Astrocyte of the hippocampus (primary cell): ENCODE data around the gene PPFIA4.
"Not testable (repeated sequence)": the region's sequence is repeated elsewhere in the genome, so short reads cannot be mapped to it uniquely, and the experiment has no call there.

Experiments
- DNase-seq: peaks from one replicate; pipeline ENCODE4 v3.0.0; 2011; ENCODE audit warnings: low read depth, low spot score

PPFIA4 gene

GRCh38 chr1:203026031-203026665 is at the start of gene PPFIA4:
Gene PPFIA4 (plus strand): TSS chr1:203026491. CDS start chr1:203039009, 12,518 bp downstream.
- DNase-seq, result peak; percentile 93

DNA sequence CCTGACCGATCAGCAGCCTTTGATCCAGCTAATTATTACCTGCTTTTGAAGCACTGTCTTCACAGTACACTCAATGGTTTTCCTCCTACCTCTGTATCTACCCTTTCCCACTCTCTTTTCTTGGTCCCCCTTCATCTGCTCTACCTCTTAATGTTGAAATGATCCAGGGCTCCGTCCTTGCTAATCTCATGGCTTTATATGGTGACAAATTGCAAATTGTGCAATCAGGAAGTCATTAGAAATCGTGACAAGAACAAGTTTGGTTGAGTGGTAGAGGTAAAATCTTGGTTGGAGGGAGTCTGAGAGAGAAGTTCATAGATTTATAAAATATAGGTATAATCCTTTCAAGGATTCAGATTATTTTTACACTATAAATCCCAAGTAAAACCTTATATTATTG is 49.7 kb upstream of the PPFIA4 start:
- no peak for DNase-seq

DNA sequence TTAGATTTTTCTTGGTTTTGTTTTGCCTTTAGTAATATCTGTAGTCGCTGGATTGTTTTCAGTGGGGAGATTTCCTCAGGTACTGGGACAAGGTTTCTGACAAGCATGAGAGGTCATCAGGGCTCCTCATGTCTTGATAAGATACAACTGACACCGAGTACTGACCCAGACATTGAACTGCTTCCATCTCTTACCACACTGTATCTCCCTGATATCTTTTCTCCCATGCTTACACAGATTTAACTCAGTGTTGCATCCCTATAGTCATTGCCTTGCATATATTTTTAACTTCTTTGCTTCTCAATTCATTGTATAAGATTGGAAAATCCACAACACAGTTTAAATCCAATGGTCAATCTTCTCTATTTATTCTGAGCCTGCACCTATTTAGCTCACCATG is 46.8 kb upstream of the PPFIA4 start:
- no peak for DNase-seq

DNA sequence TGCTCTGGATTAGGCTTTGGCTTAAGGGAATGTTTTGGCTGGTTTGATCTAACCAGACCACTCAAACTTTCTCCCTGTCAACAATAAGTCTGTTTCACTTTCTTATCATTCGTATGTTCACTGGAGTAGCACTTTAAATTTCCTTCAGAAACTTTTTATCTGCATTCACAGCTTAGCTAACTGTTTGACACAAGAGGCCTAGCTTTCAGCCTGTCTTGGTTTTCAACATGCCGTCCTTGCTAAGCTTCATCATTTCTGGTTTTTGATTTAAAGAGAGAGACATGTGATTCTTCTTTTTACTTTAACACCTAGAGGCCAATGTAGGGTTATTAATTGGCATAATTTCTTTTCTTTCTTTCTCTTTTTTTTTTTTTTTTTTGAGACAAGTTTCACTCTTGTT is 44.4 kb upstream of the PPFIA4 start:
- no peak for DNase-seq

DNA sequence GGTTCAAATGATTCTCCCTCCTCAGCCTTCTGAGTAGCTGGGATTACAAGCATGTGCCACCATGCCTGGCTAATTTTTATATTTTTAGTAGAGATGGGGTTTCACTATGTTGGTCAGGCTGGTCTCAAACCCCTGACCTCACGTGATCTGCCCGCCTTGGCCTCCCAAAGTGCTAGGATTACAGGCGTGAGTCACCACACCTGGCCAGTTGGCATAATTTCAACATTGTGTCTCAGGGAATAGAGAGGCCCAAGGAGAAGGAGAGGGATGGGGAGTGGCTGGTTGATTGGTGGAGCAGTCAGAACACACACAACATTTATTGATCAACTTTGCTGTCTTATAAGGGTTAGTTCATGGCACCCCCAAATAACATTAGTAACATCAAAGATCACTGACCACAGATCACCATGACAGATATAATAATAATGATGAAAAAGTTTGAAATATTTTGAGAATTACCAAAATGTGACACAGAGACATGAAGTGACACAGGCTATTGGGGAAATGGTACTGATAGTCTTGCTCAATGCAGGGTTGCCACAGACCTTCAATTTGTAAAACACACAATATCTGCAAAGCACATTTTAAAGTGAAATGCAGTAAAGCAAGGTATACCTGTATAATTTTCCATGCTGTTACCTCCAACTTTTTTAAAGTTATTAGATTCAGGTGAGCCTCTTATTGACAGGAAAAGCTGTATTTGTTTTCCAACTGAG is 43.4 kb upstream of the PPFIA4 start:
- no peak for DNase-seq

DNA sequence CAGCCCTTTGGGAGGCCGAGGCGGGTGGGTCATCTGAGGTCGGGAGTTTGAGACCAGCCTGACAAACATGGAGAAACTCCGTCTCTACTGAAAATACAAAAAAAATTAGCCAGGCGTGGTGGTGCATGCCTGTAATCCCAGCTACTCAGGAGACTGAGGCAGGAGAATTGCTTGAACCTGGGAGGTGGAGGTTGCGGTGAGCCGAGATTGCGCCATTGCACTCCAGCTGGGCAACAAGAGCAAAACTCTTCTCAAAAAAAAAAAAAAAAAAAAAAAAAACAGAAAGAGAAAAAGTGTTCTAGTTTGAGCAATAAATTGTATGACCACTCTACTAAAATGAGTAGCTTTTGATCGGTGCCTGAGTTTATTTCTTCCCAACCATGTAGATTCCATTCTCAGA is 40.2 kb upstream of the PPFIA4 start:
- not testable (repeated sequence) for DNase-seq

DNA sequence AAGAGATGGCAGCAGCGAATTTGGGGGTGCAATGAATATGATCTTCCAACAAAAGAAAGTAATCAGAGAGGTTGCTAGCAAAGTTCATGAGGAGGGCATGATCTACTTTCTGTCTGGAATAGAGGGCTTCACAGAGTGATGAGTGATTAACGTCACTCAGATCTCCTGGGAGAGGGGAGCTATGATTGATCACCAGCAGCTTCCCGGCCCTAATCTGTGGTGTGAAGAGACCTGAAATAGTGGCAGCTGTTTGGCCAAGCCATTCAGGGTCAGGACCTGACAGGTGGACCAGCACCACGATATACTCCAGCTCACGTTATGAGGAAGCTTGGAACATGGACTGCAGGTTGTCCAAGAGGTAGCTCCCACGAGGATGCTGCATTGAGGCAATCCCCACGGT is 39.0 kb upstream of the PPFIA4 start:
- DNase-seq, result no peak

DNA sequence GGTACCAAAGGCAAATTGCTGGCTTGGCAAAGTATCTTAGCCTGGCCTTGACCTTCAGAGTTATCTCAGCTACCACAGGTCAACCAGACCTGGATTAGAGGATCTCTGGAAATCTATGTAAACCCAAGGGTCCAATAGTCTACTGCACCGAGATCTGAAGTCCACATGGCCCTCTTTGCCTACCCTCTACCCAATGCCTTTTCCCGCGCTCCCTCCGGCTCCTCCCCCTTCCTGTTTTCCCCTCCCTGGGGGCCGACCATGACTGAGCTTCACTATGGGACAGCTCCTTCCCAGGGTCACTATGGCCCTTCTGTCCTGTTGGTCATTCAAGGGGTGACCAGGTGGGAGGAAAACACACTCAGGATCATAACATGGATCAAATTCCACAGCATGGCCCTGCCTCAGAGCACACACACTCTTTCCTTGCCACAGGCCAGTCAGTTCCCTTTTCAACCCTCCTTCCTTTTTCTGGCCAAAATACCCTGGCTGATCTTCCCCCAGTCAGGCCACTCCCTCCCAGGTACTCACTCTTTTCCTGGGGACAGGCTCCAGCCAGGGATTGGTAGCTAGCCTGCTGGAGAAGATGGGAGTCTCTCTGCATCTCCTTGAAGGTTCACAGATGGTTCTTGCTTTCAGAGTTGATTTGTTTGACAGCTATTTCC is 38.2 kb upstream of the PPFIA4 start:
- DNase-seq, result no peak

DNA sequence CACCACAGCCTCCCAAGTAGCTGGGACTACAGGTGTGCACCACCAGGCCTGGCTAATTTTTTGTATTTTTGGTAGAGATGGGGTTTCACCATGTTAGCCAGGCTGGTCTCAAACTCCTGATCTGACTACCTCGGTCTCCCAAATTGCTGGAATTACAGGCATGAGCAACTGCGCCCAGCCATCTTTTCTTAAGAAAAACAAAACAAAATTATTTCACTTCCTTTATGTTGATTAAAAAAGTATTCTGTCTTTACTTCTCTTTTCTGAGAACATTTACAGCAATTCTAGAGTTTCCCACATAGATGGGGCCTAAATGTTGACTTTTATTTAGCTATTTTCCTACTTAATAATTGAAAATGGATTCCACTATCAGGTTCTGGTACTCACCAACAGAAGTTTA is 36.4 kb upstream of the PPFIA4 start:
- no peak for DNase-seq

GRCh38 chr1:202991112-202991511 is 35.2 kb upstream of the PPFIA4 start:
- no peak for DNase-seq

- no peak for DNase-seq
Measured at GRCh38 chr1:202994756-202995155, 31.5 kb upstream of the PPFIA4 start.

DNA sequence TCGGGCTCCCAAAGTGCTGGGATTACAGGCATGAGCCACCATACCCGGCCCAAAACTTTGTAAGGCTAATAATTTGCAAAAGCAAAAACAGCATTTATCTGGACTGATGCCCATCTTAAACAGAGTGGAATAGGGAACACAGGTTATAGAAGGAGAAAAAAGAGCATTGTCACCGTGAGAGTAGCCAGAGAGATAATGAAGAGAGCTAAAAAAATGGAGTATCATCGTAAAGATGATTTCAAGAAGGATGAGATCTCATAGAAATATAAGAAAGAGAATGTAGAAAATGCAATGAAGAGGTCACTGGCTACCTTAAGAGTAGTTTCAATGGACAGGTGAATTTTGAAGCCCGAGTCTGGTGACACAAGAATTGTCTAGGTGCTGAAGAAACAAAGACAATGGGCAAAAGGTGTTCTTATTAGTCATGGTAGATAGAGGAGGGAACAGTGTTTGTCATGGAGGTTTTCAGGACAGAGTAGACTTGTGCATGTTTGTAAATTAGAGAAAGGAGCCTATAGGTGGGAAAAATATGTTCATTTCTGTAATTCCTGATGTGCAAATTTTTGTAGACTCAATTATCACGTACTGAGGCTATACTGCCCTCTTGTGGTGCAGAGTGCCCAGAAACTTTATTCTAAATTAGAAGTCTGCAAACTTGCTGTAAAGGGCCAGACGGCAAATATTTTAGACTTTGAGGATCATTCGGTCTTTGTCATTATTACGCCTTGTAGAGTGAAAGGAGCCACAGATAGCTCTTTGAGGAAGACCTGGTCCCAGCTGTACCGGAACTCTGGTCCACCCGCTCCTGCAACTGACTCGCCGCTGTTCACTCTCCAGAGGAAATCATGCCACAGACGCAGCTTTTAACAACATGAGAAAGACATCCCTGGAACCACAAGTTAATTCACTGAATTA is 27.2 kb upstream of the PPFIA4 start:
- peak; percentile 72 for DNase-seq

- DNase-seq, result no peak
Measured at GRCh38 chr1:203000217-203000944, 25.9 kb upstream of the PPFIA4 start.

DNA sequence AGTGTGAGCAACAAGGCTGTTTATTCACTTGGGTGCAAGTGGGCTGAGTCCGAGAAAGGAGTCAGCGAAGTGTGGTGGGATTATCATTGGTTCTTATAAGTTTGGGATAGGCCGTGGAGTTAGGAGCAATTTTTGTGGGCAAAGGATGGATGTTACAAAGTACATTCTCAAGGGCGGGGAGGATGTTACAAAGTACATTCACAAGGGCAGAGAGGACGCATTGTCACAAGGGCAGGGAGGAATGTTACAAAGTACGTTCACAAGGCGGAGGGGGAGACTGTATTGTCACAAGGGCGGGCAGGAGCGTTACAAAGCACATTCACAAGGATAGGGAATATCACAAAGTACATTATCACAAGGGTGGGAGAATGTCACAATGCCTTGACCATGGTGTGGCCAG is 24.3 kb upstream of the PPFIA4 start:
- no peak for DNase-seq

- DNase-seq, result no peak
Measured at GRCh38 chr1:203002951-203003350, 23.3 kb upstream of the PPFIA4 start.

- DNase-seq, result not testable (repeated sequence)
Measured at GRCh38 chr1:203005395-203006142, 20.7 kb upstream of the PPFIA4 start.

DNA sequence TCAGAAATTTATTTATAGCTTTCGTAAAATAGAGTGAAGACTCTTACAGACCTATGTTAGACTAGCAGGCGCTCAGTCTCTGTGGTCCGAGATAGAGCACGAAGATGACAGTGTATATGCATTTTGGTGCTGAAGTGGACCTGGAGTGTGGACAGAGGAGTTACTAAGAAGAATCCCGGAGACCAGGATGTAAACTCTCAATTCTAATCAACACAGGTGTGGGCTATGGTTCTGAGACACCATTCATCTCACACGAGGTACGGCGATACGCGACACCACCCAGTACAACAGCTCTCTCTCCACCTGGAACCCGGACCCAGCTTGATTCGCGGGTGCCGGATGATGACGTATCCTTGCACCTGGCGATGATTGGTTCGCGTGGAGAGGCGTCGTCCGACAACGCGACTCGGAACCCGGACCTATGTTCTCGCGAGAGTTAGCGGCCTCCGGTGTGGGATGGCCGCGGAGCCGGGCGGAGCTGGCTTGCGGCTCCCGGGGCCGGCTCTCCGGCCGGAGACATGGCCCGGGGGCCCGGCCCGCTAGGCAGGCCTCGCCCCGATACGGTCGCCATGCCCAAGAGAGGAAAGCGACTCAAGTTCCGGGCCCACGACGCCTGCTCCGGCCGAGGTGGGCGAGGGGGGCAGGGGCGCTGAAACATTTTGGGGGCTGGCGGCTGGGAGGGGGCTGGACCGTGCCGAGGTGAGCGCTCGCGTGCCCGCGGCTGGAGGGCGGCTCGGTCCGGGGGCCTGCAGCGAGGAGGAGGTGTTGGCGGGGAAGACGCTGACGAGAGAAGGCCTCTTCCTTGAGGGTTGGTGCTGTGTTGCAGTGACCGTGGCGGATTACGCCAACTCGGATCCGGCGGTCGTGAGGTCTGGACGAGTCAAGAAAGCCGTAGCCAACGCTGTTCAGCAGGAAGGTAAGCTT is 19.1 kb upstream of the PPFIA4 start, which contains the start of gene TMEM183A:
Gene TMEM183A, plus strand, starts transcription at position 427 of the 924 bp plus-strand sequence. Its CDS starts 92 bp downstream, at position 519.
- DNase-seq, result peak; percentile 99

DNA sequence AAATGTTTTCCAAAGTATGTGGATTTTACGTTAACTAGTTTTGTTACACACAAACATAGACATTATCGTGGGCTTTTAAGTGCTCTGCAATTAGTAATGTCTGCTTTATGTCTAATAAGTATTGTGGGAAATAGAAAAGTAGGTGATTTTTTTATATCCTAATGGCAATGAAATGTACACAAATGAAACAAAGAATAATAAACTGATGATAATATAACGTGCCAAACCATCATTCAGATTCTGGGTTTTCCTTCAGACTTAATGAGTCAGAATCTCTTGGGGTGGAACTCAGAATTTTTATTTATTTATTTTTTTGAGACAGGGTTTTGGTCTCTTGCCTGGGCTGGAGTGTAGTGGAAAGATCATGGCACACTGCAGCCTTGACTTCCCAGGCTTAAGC is 17.1 kb upstream of the PPFIA4 start:
- DNase-seq, result no peak

DNA sequence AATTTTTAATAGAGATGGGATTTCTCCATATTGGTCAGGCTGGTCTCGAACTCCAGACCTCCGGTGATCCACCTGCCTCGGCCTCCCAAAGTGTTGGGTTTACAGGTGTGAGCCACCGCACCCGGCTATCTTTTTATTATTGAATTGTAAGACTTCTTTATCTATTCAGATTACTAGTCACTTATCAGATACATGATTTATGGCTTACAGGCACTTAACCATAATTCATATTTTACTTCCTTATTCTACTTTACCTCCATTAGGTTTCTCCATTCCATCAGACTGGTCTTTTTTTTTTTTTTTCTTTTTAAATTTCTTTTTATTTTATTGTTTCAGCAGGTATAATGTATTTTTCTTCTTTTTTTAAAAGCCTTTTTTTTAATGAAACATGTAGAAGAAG is 14.7 kb upstream of the PPFIA4 start:
- DNase-seq, result no peak
